ENCODE results near the gene ADCK1.

GRCh38 chr14:77864085-77864484, 64.2 kb downstream of the ADCK1 start:
- TF ChIP-seq POLR2A (IDR thresholded peaks at IDR 0.05) (no peak), CTCF (IDR thresholded peaks at IDR 0.05) (no peak)
